GM23338 (cell line): ENCODE measurements around the gene LSM11. TPM values are rescaled to one million over a fixed set of nuclear protein-coding genes. Genes with fewer than 3 reads are reported as not detected.

Source experiments
- ATAC-seq: fragments of 200-7000 bp; cut with Tn5 transposase; 3 replicates; pipeline ENCODE4 v1.9.1; 2020
- DNase-seq: peaks from one replicate; pipeline ENCODE4 v3.0.0-alpha.2; 2015; ENCODE audit warnings: low spot score
- H2AFZ ChIP-seq: fragments of 200-600 bp; sonication (generic); 2 replicates; pipeline ENCODE4 v1.8.0; 2016; ENCODE audit warnings: antibody characterized with exemption, mild to moderate bottlenecking, moderate library complexity
- H3F3A ChIP-seq: fragments of 200-600 bp; sonication (generic); replicated peaks from 2 replicates; pipeline ENCODE4 v1.8.0; 2017; ENCODE audit warnings: antibody characterized with exemption, mixed run types, low read depth
- H3K27ac ChIP-seq: fragments of 200-600 bp; sonication (generic); 2 replicates; pipeline ENCODE4 v1.6.1; 2016; ENCODE audit warnings: low read depth
- H3K27me3 ChIP-seq: fragments of 200-600 bp; sonication (generic); 2 replicates; pipeline ENCODE4 v1.8.0; 2016; ENCODE audit warnings: mild to moderate bottlenecking, mixed run types, moderate library complexity; ENCODE audit not compliant: insufficient read depth
- H3K36me3 ChIP-seq: fragments of 200-600 bp; sonication (generic); 2 replicates; pipeline ENCODE4 v1.8.0; 2016; ENCODE audit warnings: mild to moderate bottlenecking; ENCODE audit not compliant: insufficient read depth
- H3K4me1 ChIP-seq: fragments of 200-600 bp; sonication (generic); 2 replicates; pipeline ENCODE4 v1.8.0; 2016; ENCODE audit warnings: mild to moderate bottlenecking, moderate library complexity; ENCODE audit not compliant: insufficient read depth
- H3K4me2 ChIP-seq: fragments of 200-600 bp; sonication (generic); 2 replicates; pipeline ENCODE4 v1.7.1; 2017; ENCODE audit warnings: mixed run types
- H3K4me3 ChIP-seq: fragments of 200-600 bp; sonication (generic); 2 replicates; pipeline ENCODE4 v1.6.1; 2016; ENCODE audit warnings: mixed run types
- H3K79me2 ChIP-seq: fragments of 200-600 bp; sonication (generic); replicated peaks from 2 replicates; pipeline ENCODE4 v1.8.0; 2017; ENCODE audit warnings: mild to moderate bottlenecking; ENCODE audit not compliant: insufficient read depth
- H3K9me2 ChIP-seq: fragments of 200-600 bp; sonication (generic); 2 replicates; pipeline ENCODE4 v1.8.0; 2017; ENCODE audit not compliant: insufficient read depth
- H4K20me1 ChIP-seq: fragments of 200-600 bp; sonication (generic); replicated peaks from 2 replicates; pipeline ENCODE4 v1.8.0; 2017; ENCODE audit warnings: mild to moderate bottlenecking; ENCODE audit not compliant: insufficient read depth
- H3K27ac Mint-ChIP-seq: 2 replicates; pipeline ENCODE4 v1.8.0; 2020; ENCODE audit warnings: inconsistent platforms, mild to moderate bottlenecking, moderate library complexity, mixed read lengths
- H3K27me3 Mint-ChIP-seq: 3 replicates; pipeline ENCODE4 v1.8.0; 2022; ENCODE audit warnings: low read depth, mild to moderate bottlenecking, moderate library complexity, mixed read lengths, inconsistent platforms; ENCODE audit not compliant: insufficient read depth, poor library complexity
- H3K36me3 Mint-ChIP-seq: 3 replicates; pipeline ENCODE4 v1.8.0; 2021; ENCODE audit warnings: low read depth, mild to moderate bottlenecking, inconsistent platforms, moderate library complexity, mixed read lengths
- H3K4me1 Mint-ChIP-seq: 3 replicates; pipeline ENCODE4 v1.8.0; 2020; ENCODE audit warnings: mild to moderate bottlenecking, inconsistent platforms, mixed read lengths
- H3K4me3 Mint-ChIP-seq: 3 replicates; pipeline ENCODE4 v1.8.0; 2021; ENCODE audit warnings: moderate library complexity, mild to moderate bottlenecking, inconsistent platforms, mixed read lengths
- H3K9me3 Mint-ChIP-seq: 3 replicates; pipeline ENCODE4 v1.8.0; 2020; ENCODE audit warnings: moderate library complexity, mild to moderate bottlenecking, inconsistent platforms, mixed read lengths
- CREB1 ChIP-seq: fragments of 250-450 bp; sonication (Bioruptor Pico); IDR thresholded peaks from 2 replicates; pipeline ENCODE4 v1.5.0; 2020; ENCODE audit warnings: low read depth, mild to moderate bottlenecking, moderate library complexity
- ETS1 ChIP-seq: IDR thresholded peaks from 2 replicates; pipeline ENCODE4 v1.6.1; 2016; ENCODE audit warnings: antibody characterized with exemption
- EZH2 ChIP-seq: fragments of 200-600 bp; sonication (generic); IDR thresholded peaks from one replicate; pipeline ENCODE4 v1.8.0; 2017; ENCODE audit warnings: antibody characterized with exemption, mild to moderate bottlenecking, low read depth; ENCODE audit not compliant: unreplicated experiment
- EZH2phosphoT487 ChIP-seq: fragments of 200-600 bp; sonication (generic); IDR thresholded peaks from one replicate; pipeline ENCODE4 v1.8.1; 2018; ENCODE audit warnings: antibody characterized with exemption; ENCODE audit not compliant: unreplicated experiment
- JUNB ChIP-seq: IDR thresholded peaks from one replicate; pipeline ENCODE4 v1.6.1; 2016; ENCODE audit warnings: antibody characterized with exemption; ENCODE audit not compliant: unreplicated experiment
- NANOG ChIP-seq: IDR thresholded peaks from 2 replicates; pipeline ENCODE4 v1.6.1; 2016; ENCODE audit warnings: antibody characterized with exemption, borderline replicate concordance
- polyA plus RNA-seq: library from polyadenylated mRNA; unstranded; fragments of >200 nt; fragmentation: Nextera tagmentation; extraction: Ambion mirVana; gene quantifications from 2 replicates; pipeline ENCODE4 v1.2.1, GENCODE V29; 2016
- total RNA-seq: library from RNA; depleted of rRNA; stranded (reverse); fragments of >200 nt; shearing (Covaris generic); gene quantifications from 2 replicates; pipeline ENCODE4 v1.2.3, GENCODE V29; 2014
- TF ChIP-seq, protein P1 (sequence below): IDR thresholded peaks from one replicate; pipeline ENCODE4 v1.6.1; 2018; ENCODE audit warnings: antibody characterized with exemption; ENCODE audit not compliant: unreplicated experiment
- TF ChIP-seq, protein P2 (sequence below): fragments of 250-450 bp; sonication (Bioruptor Pico); IDR thresholded peaks from 2 replicates; pipeline ENCODE4 v1.5.0; 2020; ENCODE audit warnings: mild to moderate bottlenecking, moderate library complexity
- TF ChIP-seq, protein P3 (sequence below), 2 experiments: fragments of 200-600 bp in 1 of 2; sonication (generic) in 1 of 2; conservative IDR thresholded peaks; 2 replicates each; pipeline versions ENCODE4 v1.5.1 to v1.6.1; 2016 to 2017; ENCODE audit warnings: antibody characterized with exemption in 2 of 2, low read depth in 2 of 2, mild to moderate bottlenecking in 2 of 2, moderate library complexity in 1 of 2

LSM11 gene
- total and polyA plus RNA-seq, 2 experiments from 2014 or later: 1.2 to 3.8 TPM

DNA sequence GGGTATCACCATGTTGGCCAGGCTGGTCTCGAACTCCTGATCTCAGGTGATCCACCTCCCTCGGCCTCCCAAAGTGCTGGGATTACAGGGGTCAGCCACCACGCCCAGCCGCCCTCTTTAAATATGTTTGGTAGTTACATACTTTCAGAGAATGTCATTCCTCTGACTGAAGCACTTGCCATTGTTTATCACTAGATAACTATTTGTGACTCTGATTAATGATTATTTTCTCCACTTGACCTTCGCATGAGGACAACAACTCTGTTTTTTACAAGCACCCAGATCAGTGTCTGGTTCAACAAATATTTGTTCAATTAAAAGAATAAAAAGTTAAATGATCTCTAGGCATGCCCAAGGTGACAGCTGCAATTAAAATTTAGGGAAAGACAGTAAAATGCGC lies 59.2 kb downstream of the LSM11 start (continued):
- TF ChIP-seq, protein P1, sequence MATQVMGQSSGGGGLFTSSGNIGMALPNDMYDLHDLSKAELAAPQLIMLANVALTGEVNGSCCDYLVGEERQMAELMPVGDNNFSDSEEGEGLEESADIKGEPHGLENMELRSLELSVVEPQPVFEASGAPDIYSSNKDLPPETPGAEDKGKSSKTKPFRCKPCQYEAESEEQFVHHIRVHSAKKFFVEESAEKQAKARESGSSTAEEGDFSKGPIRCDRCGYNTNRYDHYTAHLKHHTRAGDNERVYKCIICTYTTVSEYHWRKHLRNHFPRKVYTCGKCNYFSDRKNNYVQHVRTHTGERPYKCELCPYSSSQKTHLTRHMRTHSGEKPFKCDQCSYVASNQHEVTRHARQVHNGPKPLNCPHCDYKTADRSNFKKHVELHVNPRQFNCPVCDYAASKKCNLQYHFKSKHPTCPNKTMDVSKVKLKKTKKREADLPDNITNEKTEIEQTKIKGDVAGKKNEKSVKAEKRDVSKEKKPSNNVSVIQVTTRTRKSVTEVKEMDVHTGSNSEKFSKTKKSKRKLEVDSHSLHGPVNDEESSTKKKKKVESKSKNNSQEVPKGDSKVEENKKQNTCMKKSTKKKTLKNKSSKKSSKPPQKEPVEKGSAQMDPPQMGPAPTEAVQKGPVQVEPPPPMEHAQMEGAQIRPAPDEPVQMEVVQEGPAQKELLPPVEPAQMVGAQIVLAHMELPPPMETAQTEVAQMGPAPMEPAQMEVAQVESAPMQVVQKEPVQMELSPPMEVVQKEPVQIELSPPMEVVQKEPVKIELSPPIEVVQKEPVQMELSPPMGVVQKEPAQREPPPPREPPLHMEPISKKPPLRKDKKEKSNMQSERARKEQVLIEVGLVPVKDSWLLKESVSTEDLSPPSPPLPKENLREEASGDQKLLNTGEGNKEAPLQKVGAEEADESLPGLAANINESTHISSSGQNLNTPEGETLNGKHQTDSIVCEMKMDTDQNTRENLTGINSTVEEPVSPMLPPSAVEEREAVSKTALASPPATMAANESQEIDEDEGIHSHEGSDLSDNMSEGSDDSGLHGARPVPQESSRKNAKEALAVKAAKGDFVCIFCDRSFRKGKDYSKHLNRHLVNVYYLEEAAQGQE: no peak

DNA sequence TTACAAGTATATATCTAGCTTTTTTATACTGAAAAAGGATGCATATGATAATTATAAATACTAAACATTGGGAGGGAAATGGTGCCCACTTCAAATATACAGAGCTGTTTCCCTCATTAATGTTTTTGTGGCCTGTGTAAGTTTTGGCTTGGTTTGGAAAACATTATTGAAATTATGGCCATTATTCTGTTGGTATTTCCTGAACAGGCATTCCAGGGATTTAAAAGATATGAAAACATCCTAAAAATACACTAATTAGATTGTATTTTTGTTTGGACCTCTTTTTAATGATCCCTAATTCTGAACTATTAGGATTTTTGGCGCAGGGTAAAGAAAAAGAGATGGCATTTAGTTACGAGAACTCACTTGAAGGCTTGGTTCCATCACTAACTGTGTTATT lies 64.5 kb downstream of the LSM11 start:
- Histone ChIP-seq H3K4me2 (no peak overlapping the region), H3K9me2 (no peaks in the 10 kb centered on the region), H2AFZ (no peak overlapping the region), H3K27me3 (no peaks in the 10 kb centered on the region), H3F3A (no peaks in the 10 kb centered on the region), H4K20me1 (no peaks in the 10 kb centered on the region), H3K79me2 (no peaks in the 10 kb centered on the region), H3K4me3 (no peak overlapping the region), H3K27ac (no peak overlapping the region), H3K4me1 (no peaks in the 10 kb centered on the region), H3K36me3 (peaks cover 29% of the 10 kb centered on the region)
- no peak overlapping the region for H3K27ac Mint-ChIP-seq
- peaks cover 1% of the 10 kb centered on the region for H3K27me3 Mint-ChIP-seq
- no peak for TF ChIP-seq EZH2phosphoT487
- TF ChIP-seq, protein P2, sequence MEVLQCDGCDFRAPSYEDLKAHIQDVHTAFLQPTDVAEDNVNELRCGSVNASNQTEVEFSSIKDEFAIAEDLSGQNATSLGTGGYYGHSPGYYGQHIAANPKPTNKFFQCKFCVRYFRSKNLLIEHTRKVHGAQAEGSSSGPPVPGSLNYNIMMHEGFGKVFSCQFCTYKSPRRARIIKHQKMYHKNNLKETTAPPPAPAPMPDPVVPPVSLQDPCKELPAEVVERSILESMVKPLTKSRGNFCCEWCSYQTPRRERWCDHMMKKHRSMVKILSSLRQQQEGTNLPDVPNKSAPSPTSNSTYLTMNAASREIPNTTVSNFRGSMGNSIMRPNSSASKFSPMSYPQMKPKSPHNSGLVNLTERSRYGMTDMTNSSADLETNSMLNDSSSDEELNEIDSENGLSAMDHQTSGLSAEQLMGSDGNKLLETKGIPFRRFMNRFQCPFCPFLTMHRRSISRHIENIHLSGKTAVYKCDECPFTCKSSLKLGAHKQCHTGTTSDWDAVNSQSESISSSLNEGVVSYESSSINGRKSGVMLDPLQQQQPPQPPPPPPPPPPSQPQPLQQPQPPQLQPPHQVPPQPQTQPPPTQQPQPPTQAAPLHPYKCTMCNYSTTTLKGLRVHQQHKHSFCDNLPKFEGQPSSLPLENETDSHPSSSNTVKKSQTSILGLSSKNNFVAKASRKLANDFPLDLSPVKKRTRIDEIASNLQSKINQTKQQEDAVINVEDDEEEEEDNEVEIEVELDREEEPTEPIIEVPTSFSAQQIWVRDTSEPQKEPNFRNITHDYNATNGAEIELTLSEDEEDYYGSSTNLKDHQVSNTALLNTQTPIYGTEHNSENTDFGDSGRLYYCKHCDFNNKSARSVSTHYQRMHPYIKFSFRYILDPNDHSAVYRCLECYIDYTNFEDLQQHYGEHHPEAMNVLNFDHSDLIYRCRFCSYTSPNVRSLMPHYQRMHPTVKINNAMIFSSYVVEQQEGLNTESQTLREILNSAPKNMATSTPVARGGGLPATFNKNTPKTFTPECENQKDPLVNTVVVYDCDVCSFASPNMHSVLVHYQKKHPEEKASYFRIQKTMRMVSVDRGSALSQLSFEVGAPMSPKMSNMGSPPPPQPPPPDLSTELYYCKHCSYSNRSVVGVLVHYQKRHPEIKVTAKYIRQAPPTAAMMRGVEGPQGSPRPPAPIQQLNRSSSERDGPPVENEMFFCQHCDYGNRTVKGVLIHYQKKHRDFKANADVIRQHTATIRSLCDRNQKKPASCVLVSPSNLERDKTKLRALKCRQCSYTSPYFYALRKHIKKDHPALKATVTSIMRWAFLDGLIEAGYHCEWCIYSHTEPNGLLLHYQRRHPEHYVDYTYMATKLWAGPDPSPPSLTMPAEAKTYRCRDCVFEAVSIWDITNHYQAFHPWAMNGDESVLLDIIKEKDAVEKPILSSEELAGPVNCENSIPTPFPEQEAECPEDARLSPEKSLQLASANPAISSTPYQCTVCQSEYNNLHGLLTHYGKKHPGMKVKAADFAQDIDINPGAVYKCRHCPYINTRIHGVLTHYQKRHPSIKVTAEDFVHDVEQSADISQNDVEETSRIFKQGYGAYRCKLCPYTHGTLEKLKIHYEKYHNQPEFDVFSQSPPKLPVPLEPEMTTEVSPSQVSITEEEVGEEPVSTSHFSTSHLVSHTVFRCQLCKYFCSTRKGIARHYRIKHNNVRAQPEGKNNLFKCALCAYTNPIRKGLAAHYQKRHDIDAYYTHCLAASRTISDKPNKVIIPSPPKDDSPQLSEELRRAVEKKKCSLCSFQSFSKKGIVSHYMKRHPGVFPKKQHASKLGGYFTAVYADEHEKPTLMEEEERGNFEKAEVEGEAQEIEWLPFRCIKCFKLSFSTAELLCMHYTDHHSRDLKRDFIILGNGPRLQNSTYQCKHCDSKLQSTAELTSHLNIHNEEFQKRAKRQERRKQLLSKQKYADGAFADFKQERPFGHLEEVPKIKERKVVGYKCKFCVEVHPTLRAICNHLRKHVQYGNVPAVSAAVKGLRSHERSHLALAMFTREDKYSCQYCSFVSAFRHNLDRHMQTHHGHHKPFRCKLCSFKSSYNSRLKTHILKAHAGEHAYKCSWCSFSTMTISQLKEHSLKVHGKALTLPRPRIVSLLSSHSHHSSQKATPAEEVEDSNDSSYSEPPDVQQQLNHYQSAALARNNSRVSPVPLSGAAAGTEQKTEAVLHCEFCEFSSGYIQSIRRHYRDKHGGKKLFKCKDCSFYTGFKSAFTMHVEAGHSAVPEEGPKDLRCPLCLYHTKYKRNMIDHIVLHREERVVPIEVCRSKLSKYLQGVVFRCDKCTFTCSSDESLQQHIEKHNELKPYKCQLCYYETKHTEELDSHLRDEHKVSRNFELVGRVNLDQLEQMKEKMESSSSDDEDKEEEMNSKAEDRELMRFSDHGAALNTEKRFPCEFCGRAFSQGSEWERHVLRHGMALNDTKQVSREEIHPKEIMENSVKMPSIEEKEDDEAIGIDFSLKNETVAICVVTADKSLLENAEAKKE (CRISPR knock-in tag): no peak
- TF ChIP-seq JUNB: no peak
- TF ChIP-seq CREB1 (CRISPR knock-in tag): no peak
- no peak for TF ChIP-seq NANOG
- no peak for TF ChIP-seq ETS1
- TF ChIP-seq, protein P3, sequence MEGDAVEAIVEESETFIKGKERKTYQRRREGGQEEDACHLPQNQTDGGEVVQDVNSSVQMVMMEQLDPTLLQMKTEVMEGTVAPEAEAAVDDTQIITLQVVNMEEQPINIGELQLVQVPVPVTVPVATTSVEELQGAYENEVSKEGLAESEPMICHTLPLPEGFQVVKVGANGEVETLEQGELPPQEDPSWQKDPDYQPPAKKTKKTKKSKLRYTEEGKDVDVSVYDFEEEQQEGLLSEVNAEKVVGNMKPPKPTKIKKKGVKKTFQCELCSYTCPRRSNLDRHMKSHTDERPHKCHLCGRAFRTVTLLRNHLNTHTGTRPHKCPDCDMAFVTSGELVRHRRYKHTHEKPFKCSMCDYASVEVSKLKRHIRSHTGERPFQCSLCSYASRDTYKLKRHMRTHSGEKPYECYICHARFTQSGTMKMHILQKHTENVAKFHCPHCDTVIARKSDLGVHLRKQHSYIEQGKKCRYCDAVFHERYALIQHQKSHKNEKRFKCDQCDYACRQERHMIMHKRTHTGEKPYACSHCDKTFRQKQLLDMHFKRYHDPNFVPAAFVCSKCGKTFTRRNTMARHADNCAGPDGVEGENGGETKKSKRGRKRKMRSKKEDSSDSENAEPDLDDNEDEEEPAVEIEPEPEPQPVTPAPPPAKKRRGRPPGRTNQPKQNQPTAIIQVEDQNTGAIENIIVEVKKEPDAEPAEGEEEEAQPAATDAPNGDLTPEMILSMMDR (conservative IDR thresholded peaks at IDR 0.05; ENCODE audit: low read depth in 2 of 2): no peak
- no peak for TF ChIP-seq EZH2
- ATAC-seq (no peak), DNase-seq (no peak)
- H3K4me3 Mint-ChIP-seq: no peak overlapping the region
- peaks cover 61% of the 10 kb centered on the region for H3K36me3 Mint-ChIP-seq
- no peaks in the 10 kb centered on the region for H3K4me1 Mint-ChIP-seq
- no peaks in the 10 kb centered on the region for H3K9me3 Mint-ChIP-seq
